Activated T-cell treated with anti-CD3 and anti-CD28 coated beads, Interleukin-2, amount 50 U/mL, for 4 hours (primary cell): ENCODE data around the gene ARMC5. TPM values are rescaled to one million over a fixed set of nuclear protein-coding genes. Genes with fewer than 3 reads are reported as not detected.
"Not testable (repeated sequence)": the region's sequence is repeated elsewhere in the genome, so short reads cannot be mapped to it uniquely, and the experiment has no call there.

Source experiments
- ATAC-seq, 2 donors: fragments of 200-7000 bp; cut with Tn5 transposase; one replicate each; pipeline ENCODE4 v1.10.0; 2021
- DNase-seq: peaks from one replicate; pipeline ENCODE4 v3.0.0-alpha.2; 2020
- H3K27me3 Mint-ChIP-seq: one replicate; pipeline ENCODE4 v1.8.0; 2021; ENCODE audit warnings: low read depth, mixed read lengths
- H3K36me3 Mint-ChIP-seq: one replicate; pipeline ENCODE4 v1.8.0; 2022; ENCODE audit warnings: mixed read lengths; ENCODE audit not compliant: insufficient read depth
- H3K4me1 Mint-ChIP-seq: one replicate; pipeline ENCODE4 v1.8.0; 2021; ENCODE audit warnings: low read depth, mixed read lengths
- H3K4me3 Mint-ChIP-seq: one replicate; pipeline ENCODE4 v1.8.0; 2021; ENCODE audit warnings: mild to moderate bottlenecking, moderate library complexity, mixed read lengths
- H3K9me3 Mint-ChIP-seq: one replicate; pipeline ENCODE4 v1.8.0; 2021; ENCODE audit warnings: mixed read lengths
- total RNA-seq, 3 donors: library from RNA; stranded (reverse); gene quantifications; one replicate each; pipeline ENCODE4 v1.2.1, GENCODE V29; 2021

The ARMC5 gene
- total RNA-seq, 3 donors from 2014 or later = 18.4 to 18.9 (median 18.7) TPM

- Mint-ChIP-seq H3K27me3 (peaks cover 12% of the 10 kb centered on the region), H3K9me3 (no peaks in the 10 kb centered on the region), H3K36me3 (no peaks in the 10 kb centered on the region), H3K4me3 (no peak overlapping the region), H3K4me1 (peaks cover 20% of the 10 kb centered on the region)
- DNase-seq = no peak
- no peak for ATAC-seq
These were observed 14.9 kb downstream of the ARMC5 start for GRCh38 chr16:31474173-31474714.

GRCh38 chr16:31474773-31475738, 15.8 kb downstream of the ARMC5 start:
- no peaks in the 10 kb centered on the region for H3K36me3 Mint-ChIP-seq
- no peak overlapping the region for H3K4me3 Mint-ChIP-seq
- no peak for DNase-seq
- peaks cover 20% of the 10 kb centered on the region for H3K4me1 Mint-ChIP-seq
- peaks cover 12% of the 10 kb centered on the region for H3K27me3 Mint-ChIP-seq
- no peaks in the 10 kb centered on the region for H3K9me3 Mint-ChIP-seq
- no peak for ATAC-seq

GRCh38 chr16:31475946-31476302, 16.6 kb downstream of the ARMC5 start:
- ATAC-seq = no peak
- H3K4me3 Mint-ChIP-seq = peak overlapping the region; percentile 79
- H3K9me3 Mint-ChIP-seq = no peaks in the 10 kb centered on the region
- peaks cover 20% of the 10 kb centered on the region for H3K4me1 Mint-ChIP-seq
- no peak for DNase-seq
- H3K36me3 Mint-ChIP-seq = no peaks in the 10 kb centered on the region
- peaks cover 12% of the 10 kb centered on the region for H3K27me3 Mint-ChIP-seq

- Mint-ChIP-seq H3K27me3 (peaks cover 12% of the 10 kb centered on the region), H3K36me3 (no peaks in the 10 kb centered on the region), H3K9me3 (no peaks in the 10 kb centered on the region), H3K4me3 (peak overlapping the region; percentile 79), H3K4me1 (peaks cover 18% of the 10 kb centered on the region)
- ATAC-seq (peak; percentile 88 to 92), DNase-seq (peak; percentile 91)
These were observed 17.3 kb downstream of the ARMC5 start for GRCh38 chr16:31476303-31477219.

- Mint-ChIP-seq H3K4me1 (peaks cover 16% of the 10 kb centered on the region), H3K36me3 (no peaks in the 10 kb centered on the region), H3K4me3 (peak overlapping the region; percentile 75), H3K9me3 (no peaks in the 10 kb centered on the region), H3K27me3 (peaks cover 10% of the 10 kb centered on the region)
- DNase-seq (no peak), ATAC-seq (peak; percentile 38 to 42)
These were observed 18.2 kb downstream of the ARMC5 start for GRCh38 chr16:31477220-31478216.

GRCh38 chr16:31478956-31479355, 19.7 kb downstream of the ARMC5 start:
- no peak for DNase-seq
- no peaks in the 10 kb centered on the region for H3K27me3 Mint-ChIP-seq
- peaks cover 15% of the 10 kb centered on the region for H3K4me1 Mint-ChIP-seq
- no peaks in the 10 kb centered on the region for H3K36me3 Mint-ChIP-seq
- ATAC-seq = no peak
- no peak overlapping the region for H3K4me3 Mint-ChIP-seq
- no peaks in the 10 kb centered on the region for H3K9me3 Mint-ChIP-seq

- no peaks in the 10 kb centered on the region for H3K27me3 Mint-ChIP-seq
- ATAC-seq = no peak
- H3K36me3 Mint-ChIP-seq = no peaks in the 10 kb centered on the region
- no peaks in the 10 kb centered on the region for H3K9me3 Mint-ChIP-seq
- peaks cover 15% of the 10 kb centered on the region for H3K4me1 Mint-ChIP-seq
- no peak for DNase-seq
- H3K4me3 Mint-ChIP-seq = no peak overlapping the region
These were observed 20.4 kb downstream of the ARMC5 start for GRCh38 chr16:31479751-31480150.

- Mint-ChIP-seq H3K36me3 (no peaks in the 10 kb centered on the region), H3K27me3 (no peaks in the 10 kb centered on the region), H3K4me1 (peaks cover 13% of the 10 kb centered on the region), H3K9me3 (no peaks in the 10 kb centered on the region), H3K4me3 (no peak overlapping the region)
- no peak for DNase-seq
- ATAC-seq = no peak
These were observed 21.7 kb downstream of the ARMC5 start for GRCh38 chr16:31480851-31481536.

- Mint-ChIP-seq H3K4me3 (no peak within 1 kb of the TSS), H3K9me3 (no peaks in the 10 kb centered on the region), H3K36me3 (no peaks in the 10 kb centered on the region), H3K4me1 (peaks cover 13% of the 10 kb centered on the region), H3K27me3 (no peaks in the 10 kb centered on the region)
- ATAC-seq (no peak), DNase-seq (no peak)
These were observed 23.8 kb downstream of the ARMC5 start, which contains the start of gene SLC5A2 for GRCh38 chr16:31483081-31483480. Gene SLC5A2 (plus strand): TSS chr16:31483123. CDS start chr16:31483137, 14 bp downstream.

GRCh38 chr16:31484048-31484447, 24.7 kb downstream of the ARMC5 start:
- H3K27me3 Mint-ChIP-seq, ATAC-seq, H3K36me3 Mint-ChIP-seq, DNase-seq, H3K9me3 Mint-ChIP-seq, H3K4me3 Mint-ChIP-seq: not testable (repeated sequence)
- peaks cover 11% of the 10 kb centered on the region for H3K4me1 Mint-ChIP-seq

GRCh38 chr16:31484491-31485171, 25.3 kb downstream of the ARMC5 start:
- H3K4me1 Mint-ChIP-seq = peaks cover 11% of the 10 kb centered on the region
- no peaks in the 10 kb centered on the region for H3K27me3 Mint-ChIP-seq
- H3K36me3 Mint-ChIP-seq = no peaks in the 10 kb centered on the region
- ATAC-seq (no peak), DNase-seq (no peak)
- H3K4me3 Mint-ChIP-seq = no peak overlapping the region
- no peaks in the 10 kb centered on the region for H3K9me3 Mint-ChIP-seq

- ATAC-seq (no peak), DNase-seq (no peak)
- Mint-ChIP-seq H3K4me1 (peaks cover 13% of the 10 kb centered on the region), H3K36me3 (no peaks in the 10 kb centered on the region), H3K27me3 (no peaks in the 10 kb centered on the region), H3K9me3 (no peaks in the 10 kb centered on the region), H3K4me3 (no peak overlapping the region)
These were observed 26.3 kb downstream of the ARMC5 start for GRCh38 chr16:31485571-31485970.
